OCI-LY3 (cell line): ENCODE data around the gene ROR2.

ENCODE experiments used
- H2AFZ ChIP-seq: fragments of 200-600, 300-600 bp; shearing (Covaris generic); 2 replicates; pipeline ENCODE4 v1.6.0; 2014; ENCODE audit warnings: antibody characterized with exemption, low read depth, low read length
- H3K27ac ChIP-seq: fragments of 200-600, 300-600 bp; sonication (generic); 2 replicates; pipeline ENCODE4 v1.5.1; 2014; ENCODE audit warnings: mild to moderate bottlenecking, low read length, moderate library complexity, mixed read lengths
- H3K27me3 ChIP-seq: fragments of 200-600, 300-600 bp; sonication (generic); 2 replicates; pipeline ENCODE4 v1.6.1; 2014; ENCODE audit warnings: low read depth, low read length, mixed read lengths
- H3K36me3 ChIP-seq: fragments of 200-600, 300-600 bp; sonication (generic); replicated peaks from 2 replicates; pipeline ENCODE3; 2014; ENCODE audit warnings: low read depth, low read length, mixed read lengths
- H3K4me1 ChIP-seq: fragments of 300-600, 200-600 bp; sonication (generic); 2 replicates; pipeline ENCODE4 v1.6.1; 2014; ENCODE audit warnings: low read length, mixed read lengths
- H3K4me2 ChIP-seq: fragments of 200-600, 300-600 bp; sonication (generic); 2 replicates; pipeline ENCODE4 v1.6.1; 2014; ENCODE audit warnings: low read length, mixed read lengths
- H3K4me3 ChIP-seq: fragments of 300-600, 200-600 bp; sonication (generic); 2 replicates; pipeline ENCODE4 v1.5.1; 2014; ENCODE audit warnings: antibody characterized with exemption, mild to moderate bottlenecking, low read length, moderate library complexity
- H3K79me2 ChIP-seq: fragments of 300-600, 200-600 bp; shearing (Covaris generic); 2 replicates; pipeline ENCODE4 v1.6.1; 2014; ENCODE audit warnings: mild to moderate bottlenecking, low read length, mixed read lengths
- H3K9ac ChIP-seq: fragments of 300-600, 200-600 bp; shearing (Covaris generic); 2 replicates; pipeline ENCODE4 v1.6.0; 2014; ENCODE audit warnings: mild to moderate bottlenecking, low read length, moderate library complexity
- H3K9me3 ChIP-seq: fragments of 200-600, 300-600 bp; shearing (Covaris generic); 2 replicates; pipeline ENCODE4 v1.6.1; 2014; ENCODE audit warnings: low read length, mixed read lengths; ENCODE audit not compliant: insufficient read depth
- H4K20me1 ChIP-seq: fragments of 200-600, 300-600 bp; sonication (generic); 2 replicates; pipeline ENCODE4 v1.6.1; 2016; ENCODE audit warnings: low read length, mixed read lengths; ENCODE audit not compliant: insufficient read depth
- EZH2phosphoT487 ChIP-seq: fragments of 200-600 bp; shearing (Covaris generic); IDR thresholded peaks from 2 replicates; pipeline ENCODE4 v1.6.1; 2018; ENCODE audit warnings: antibody characterized with exemption, mixed run types, low read depth
- TF ChIP-seq, protein P1 (sequence below): fragments of 200-600, 300-600 bp; sonication (generic); IDR thresholded peaks from 2 replicates; pipeline ENCODE4 v1.5.1; 2014; ENCODE audit warnings: antibody characterized with exemption, low read length, low read depth

ROR2 gene

GRCh38 chr9:91578911-91579310 is 371.1 kb downstream of the ROR2 start:
- Histone ChIP-seq H3K4me3 (no peak overlapping the region), H3K79me2 (no peaks in the 10 kb centered on the region), H3K4me1 (no peaks in the 10 kb centered on the region), H3K27ac (no peak overlapping the region), H3K4me2 (no peak overlapping the region), H3K36me3 (no peaks in the 10 kb centered on the region), H3K9me3 (no peaks in the 10 kb centered on the region), H3K9ac (no peak overlapping the region), H2AFZ (no peak overlapping the region), H3K27me3 (peaks cover 13% of the 10 kb centered on the region), H4K20me1 (no peaks in the 10 kb centered on the region)
- TF ChIP-seq EZH2phosphoT487 = no peak
- TF ChIP-seq, protein P1, sequence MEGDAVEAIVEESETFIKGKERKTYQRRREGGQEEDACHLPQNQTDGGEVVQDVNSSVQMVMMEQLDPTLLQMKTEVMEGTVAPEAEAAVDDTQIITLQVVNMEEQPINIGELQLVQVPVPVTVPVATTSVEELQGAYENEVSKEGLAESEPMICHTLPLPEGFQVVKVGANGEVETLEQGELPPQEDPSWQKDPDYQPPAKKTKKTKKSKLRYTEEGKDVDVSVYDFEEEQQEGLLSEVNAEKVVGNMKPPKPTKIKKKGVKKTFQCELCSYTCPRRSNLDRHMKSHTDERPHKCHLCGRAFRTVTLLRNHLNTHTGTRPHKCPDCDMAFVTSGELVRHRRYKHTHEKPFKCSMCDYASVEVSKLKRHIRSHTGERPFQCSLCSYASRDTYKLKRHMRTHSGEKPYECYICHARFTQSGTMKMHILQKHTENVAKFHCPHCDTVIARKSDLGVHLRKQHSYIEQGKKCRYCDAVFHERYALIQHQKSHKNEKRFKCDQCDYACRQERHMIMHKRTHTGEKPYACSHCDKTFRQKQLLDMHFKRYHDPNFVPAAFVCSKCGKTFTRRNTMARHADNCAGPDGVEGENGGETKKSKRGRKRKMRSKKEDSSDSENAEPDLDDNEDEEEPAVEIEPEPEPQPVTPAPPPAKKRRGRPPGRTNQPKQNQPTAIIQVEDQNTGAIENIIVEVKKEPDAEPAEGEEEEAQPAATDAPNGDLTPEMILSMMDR = no peak

DNA sequence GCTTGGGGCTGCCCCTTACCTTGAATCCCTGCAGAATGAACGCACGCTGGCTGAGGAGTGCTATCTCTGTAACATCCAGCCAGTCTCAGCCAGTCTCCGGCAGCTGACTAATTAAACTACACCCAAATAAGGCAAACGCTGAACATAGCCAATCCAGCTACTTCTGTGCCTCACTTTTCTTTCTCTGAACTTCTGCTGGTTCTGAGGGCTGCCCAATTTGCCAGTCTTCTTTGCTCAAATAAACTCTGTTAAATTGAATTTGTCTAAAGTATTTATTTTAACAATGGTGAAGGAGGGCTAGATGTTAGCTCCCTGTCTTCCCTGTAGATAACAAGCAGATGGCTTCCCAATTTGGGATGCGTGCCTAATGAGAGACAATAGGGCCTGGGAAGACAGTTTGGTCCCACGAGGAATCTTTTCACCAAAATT is 372.4 kb downstream of the ROR2 start:
- no peak overlapping the region for H3K9ac ChIP-seq
- TF ChIP-seq, protein P1 = no peak
- no peak for TF ChIP-seq EZH2phosphoT487
- H3K4me1 ChIP-seq = no peaks in the 10 kb centered on the region
- no peaks in the 10 kb centered on the region for H3K9me3 ChIP-seq
- H4K20me1 ChIP-seq = no peaks in the 10 kb centered on the region
- H3K4me3 ChIP-seq = no peak overlapping the region
- no peaks in the 10 kb centered on the region for H3K36me3 ChIP-seq
- no peak overlapping the region for H3K27ac ChIP-seq
- no peaks in the 10 kb centered on the region for H3K79me2 ChIP-seq
- H3K4me2 ChIP-seq = no peak overlapping the region
- H3K27me3 ChIP-seq = peaks cover 13% of the 10 kb centered on the region
- no peak overlapping the region for H2AFZ ChIP-seq

DNA sequence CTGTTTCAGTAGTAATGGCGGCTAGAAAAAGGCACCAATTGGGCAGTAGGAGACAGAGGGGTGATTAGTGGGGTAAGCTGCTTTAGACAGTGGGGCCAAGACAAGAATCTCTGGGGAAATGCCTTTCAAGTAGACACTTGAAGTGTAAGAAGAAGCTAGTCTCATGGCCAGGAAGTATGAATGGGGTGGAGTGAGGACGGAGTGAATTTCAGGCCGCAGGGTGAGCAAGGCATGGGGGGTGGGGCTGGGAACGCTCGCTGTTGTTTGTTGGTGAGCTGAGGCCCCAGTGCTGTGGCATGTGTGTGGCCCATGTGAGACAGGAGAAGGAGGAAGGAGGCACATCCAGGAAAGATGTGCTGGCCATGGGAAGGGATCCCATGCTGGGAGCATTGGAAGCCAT is 377.2 kb downstream of the ROR2 start:
- Histone ChIP-seq H3K27me3 (peaks cover 25% of the 10 kb centered on the region), H3K27ac (no peak overlapping the region), H3K36me3 (no peaks in the 10 kb centered on the region), H3K9me3 (no peaks in the 10 kb centered on the region), H4K20me1 (no peaks in the 10 kb centered on the region), H3K4me1 (no peaks in the 10 kb centered on the region), H3K9ac (no peak overlapping the region), H3K79me2 (no peaks in the 10 kb centered on the region), H3K4me3 (no peak overlapping the region), H3K4me2 (no peak overlapping the region), H2AFZ (no peak overlapping the region)
- TF ChIP-seq, protein P1 = no peak
- no peak for TF ChIP-seq EZH2phosphoT487

DNA sequence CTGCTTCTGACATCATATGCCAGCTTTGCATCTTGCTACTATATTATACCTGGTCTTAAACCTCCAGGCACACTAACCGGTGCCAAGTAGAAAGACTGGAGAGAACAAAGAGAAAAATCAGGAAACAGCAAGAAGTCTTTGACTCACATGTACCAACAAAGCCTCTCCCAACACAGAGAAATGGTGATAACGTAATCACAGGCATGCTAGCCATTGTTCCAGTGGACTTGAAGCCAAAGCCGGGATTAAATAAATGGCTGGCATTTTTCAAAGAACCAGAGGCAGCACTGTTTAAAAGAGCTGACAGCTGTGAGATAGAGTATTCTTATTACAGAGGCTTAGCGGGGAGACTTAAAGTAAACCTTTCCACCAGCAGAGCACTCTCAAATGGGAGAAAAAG is 378.0 kb downstream of the ROR2 start:
- peaks cover 24% of the 10 kb centered on the region for H3K27me3 ChIP-seq
- H3K36me3 ChIP-seq = no peaks in the 10 kb centered on the region
- no peak overlapping the region for H3K9ac ChIP-seq
- TF ChIP-seq EZH2phosphoT487 = no peak
- TF ChIP-seq, protein P1 = no peak
- H3K27ac ChIP-seq = no peak overlapping the region
- no peak overlapping the region for H2AFZ ChIP-seq
- H3K79me2 ChIP-seq = no peaks in the 10 kb centered on the region
- no peaks in the 10 kb centered on the region for H3K4me1 ChIP-seq
- H3K4me2 ChIP-seq = no peak overlapping the region
- no peaks in the 10 kb centered on the region for H4K20me1 ChIP-seq
- no peak overlapping the region for H3K4me3 ChIP-seq
- H3K9me3 ChIP-seq = no peaks in the 10 kb centered on the region
